ENCODE results near the gene DRP2. TPM values are rescaled to one million over a fixed set of nuclear protein-coding genes. Genes with fewer than 3 reads are reported as not detected.
A peak's percentile ranks its signal among the peaks of the same experiment; 100 is the strongest.

DRP2 gene
- total RNA-seq, 2 experiments from 2014 or later = not detected

- no peaks in the 10 kb centered on the region for H3K36me3 ChIP-seq (ENCODE audit: insufficient read depth, low read length)
- POLR2A ChIA-PET = no interaction called here
- no peak overlapping the region for H3K4me3 Mint-ChIP-seq
Observed at GRCh38 chrX:101195442-101196173, 24.0 kb upstream of the DRP2 start.

GRCh38 chrX:101203761-101204351 lies 15.7 kb upstream of the DRP2 start:
- CTCF ChIA-PET = interaction anchor here (1.7 kb wide), 1 partner anchor 11 kb away, joined by 3 read pairs; no protein-coding TSS in a partner anchor
- Mint-ChIP-seq H3K9me3 (no peaks in the 10 kb centered on the region), H3K36me3 (ENCODE audit: low read depth) (no peaks in the 10 kb centered on the region), H3K4me3 (no peak overlapping the region), H3K27ac (no peak overlapping the region), H3K4me1 (ENCODE audit: low read depth) (peaks cover 12% of the 10 kb centered on the region), H3K27me3 (no peaks in the 10 kb centered on the region)
- Histone ChIP-seq H3K4me1 (ENCODE audit: insufficient read depth, low read length) (peaks cover 4% of the 10 kb centered on the region), H3K9me3 (ENCODE audit: control insufficient read depth in 1 of 2, insufficient read depth in 1 of 2, low read length in 2 of 2) (no peaks in the 10 kb centered on the region), H3K4me3 (ENCODE audit: low read length) (no peak overlapping the region), H3K36me3 (ENCODE audit: insufficient read depth, low read length) (no peaks in the 10 kb centered on the region), H3K27ac (ENCODE audit: low read depth in 1 of 2, low read length in 2 of 2) (no peak overlapping the region), H3K27me3 (ENCODE audit: control insufficient read depth in 1 of 2, insufficient read depth in 2 of 2, low read length in 2 of 2) (no peaks in the 10 kb centered on the region)
- POLR2A ChIA-PET = no interaction called here
- no peak for TF ChIP-seq CTCF (IDR thresholded peaks at IDR 0.05)
- ATAC-seq (ENCODE audit: poor library complexity) (no peak), DNase-seq (no peak)
- intact Hi-C loops (cut with DNase I, micrococcal nuclease) = loop anchor here in 1 of 2 experiments (10.0 kb wide), 1 partner anchor 519 kb away; no protein-coding TSS in a partner anchor

More at GRCh38 chrX:101195442-101196173, 24.0 kb upstream of the DRP2 start:
- Mint-ChIP-seq H3K9me3 (no peaks in the 10 kb centered on the region), H3K4me1 (ENCODE audit: low read depth) (no peaks in the 10 kb centered on the region), H3K27ac (no peak overlapping the region), H3K36me3 (ENCODE audit: low read depth) (no peaks in the 10 kb centered on the region), H3K27me3 (peaks cover 18% of the 10 kb centered on the region)
- H3K27ac ChIP-seq (ENCODE audit: low read depth in 1 of 2, low read length in 2 of 2) = no peak overlapping the region
- TF ChIP-seq CTCF (IDR thresholded peaks at IDR 0.05) = no peak
- H3K27me3 ChIP-seq (ENCODE audit: control insufficient read depth in 1 of 2, insufficient read depth in 2 of 2, low read length in 2 of 2) = peaks cover 0 to 3% of the 10 kb centered on the region in 2 experiments
- intact Hi-C loops (cut with DNase I, micrococcal nuclease) = no loop called here
- CTCF ChIA-PET = interaction anchor here (0.9 kb wide), 1 partner anchor 11 kb away, joined by 3 read pairs; no protein-coding TSS in a partner anchor
- no peaks in the 10 kb centered on the region for H3K9me3 ChIP-seq (ENCODE audit: control insufficient read depth in 1 of 2, insufficient read depth in 1 of 2, low read length in 2 of 2)
- ATAC-seq (ENCODE audit: poor library complexity) (no peak), DNase-seq (no peak)
- H3K4me3 ChIP-seq (ENCODE audit: low read length) = no peak overlapping the region
- no peaks in the 10 kb centered on the region for H3K4me1 ChIP-seq (ENCODE audit: insufficient read depth, low read length)

- Histone ChIP-seq H3K27ac (ENCODE audit: low read depth in 1 of 2, low read length in 2 of 2) (no peak overlapping the region), H3K4me3 (ENCODE audit: low read length) (no peak overlapping the region), H3K36me3 (ENCODE audit: insufficient read depth, low read length) (no peaks in the 10 kb centered on the region), H3K27me3 (ENCODE audit: control insufficient read depth in 1 of 2, insufficient read depth in 2 of 2, low read length in 2 of 2) (no peaks in the 10 kb centered on the region), H3K4me1 (ENCODE audit: insufficient read depth, low read length) (peaks cover 4% of the 10 kb centered on the region), H3K9me3 (ENCODE audit: control insufficient read depth in 1 of 2, insufficient read depth in 1 of 2, low read length in 2 of 2) (no peaks in the 10 kb centered on the region)
- DNase-seq (peak in 3 of 14 experiments; percentile 21 to 28 (median 24)), ATAC-seq (ENCODE audit: poor library complexity) (peak; percentile 58)
- H3K4me1 Mint-ChIP-seq (ENCODE audit: low read depth) = peaks cover 12% of the 10 kb centered on the region
- no peaks in the 10 kb centered on the region for H3K9me3 Mint-ChIP-seq
- H3K4me3 Mint-ChIP-seq = no peak overlapping the region
- H3K36me3 Mint-ChIP-seq (ENCODE audit: low read depth) = no peaks in the 10 kb centered on the region
- peak; percentile 26 for TF ChIP-seq CTCF (IDR thresholded peaks at IDR 0.05)
- no peak overlapping the region for H3K27ac Mint-ChIP-seq
- POLR2A ChIA-PET = no interaction called here
- H3K27me3 Mint-ChIP-seq = no peaks in the 10 kb centered on the region
- CTCF ChIA-PET = no interaction called here
- intact Hi-C loops (cut with DNase I, micrococcal nuclease) = loop anchor here (5.0 to 10.0 kb wide), 2 partner anchors 519 to 522 kb away; no protein-coding TSS in a partner anchor
Observed at GRCh38 chrX:101206471-101206870, 13.1 kb upstream of the DRP2 start.
